PC-9 (cell line): ENCODE data around the gene PCNX1.

Experiments used
- EZH2 ChIP-seq: fragments of 200-600 bp; sonication (generic); IDR thresholded peaks from 2 replicates; pipeline ENCODE4 v1.8.0; 2017; ENCODE audit warnings: antibody characterized with exemption, low read depth
- TF ChIP-seq, protein P1 (sequence below): fragments of 200-600 bp; sonication (generic); conservative IDR thresholded peaks from 2 replicates; pipeline ENCODE4 v1.6.1; 2017; ENCODE audit warnings: mixed run types, antibody characterized with exemption, mild to moderate bottlenecking, moderate library complexity

DNA sequence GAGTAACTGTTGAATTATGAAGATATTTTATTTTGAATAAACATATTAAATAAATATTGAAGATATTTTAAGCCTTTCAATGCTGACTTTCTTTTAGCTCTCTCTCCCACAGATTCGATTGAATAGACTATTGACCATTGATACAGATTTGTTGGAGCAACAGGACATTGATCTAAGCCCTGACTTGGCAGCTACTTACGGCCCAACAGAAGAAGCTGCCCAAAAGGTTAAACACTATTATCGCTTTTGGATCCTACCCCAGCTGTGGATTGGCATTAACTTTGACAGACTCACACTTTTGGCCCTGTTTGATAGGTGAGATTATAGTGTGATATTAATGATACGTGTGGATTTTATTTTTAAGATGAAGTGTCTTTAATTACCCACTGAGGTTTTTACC, 105.6 kb downstream of the PCNX1 start:
- TF ChIP-seq, protein P1, sequence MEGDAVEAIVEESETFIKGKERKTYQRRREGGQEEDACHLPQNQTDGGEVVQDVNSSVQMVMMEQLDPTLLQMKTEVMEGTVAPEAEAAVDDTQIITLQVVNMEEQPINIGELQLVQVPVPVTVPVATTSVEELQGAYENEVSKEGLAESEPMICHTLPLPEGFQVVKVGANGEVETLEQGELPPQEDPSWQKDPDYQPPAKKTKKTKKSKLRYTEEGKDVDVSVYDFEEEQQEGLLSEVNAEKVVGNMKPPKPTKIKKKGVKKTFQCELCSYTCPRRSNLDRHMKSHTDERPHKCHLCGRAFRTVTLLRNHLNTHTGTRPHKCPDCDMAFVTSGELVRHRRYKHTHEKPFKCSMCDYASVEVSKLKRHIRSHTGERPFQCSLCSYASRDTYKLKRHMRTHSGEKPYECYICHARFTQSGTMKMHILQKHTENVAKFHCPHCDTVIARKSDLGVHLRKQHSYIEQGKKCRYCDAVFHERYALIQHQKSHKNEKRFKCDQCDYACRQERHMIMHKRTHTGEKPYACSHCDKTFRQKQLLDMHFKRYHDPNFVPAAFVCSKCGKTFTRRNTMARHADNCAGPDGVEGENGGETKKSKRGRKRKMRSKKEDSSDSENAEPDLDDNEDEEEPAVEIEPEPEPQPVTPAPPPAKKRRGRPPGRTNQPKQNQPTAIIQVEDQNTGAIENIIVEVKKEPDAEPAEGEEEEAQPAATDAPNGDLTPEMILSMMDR, result no peak
- no peak for TF ChIP-seq EZH2
